Measurements from ENCODE around the gene ATRX. TPM values are rescaled to one million over a fixed set of nuclear protein-coding genes. Genes with fewer than 3 reads are reported as not detected.
A peak's percentile ranks its signal among the peaks of the same experiment; 100 is the strongest.

The ATRX gene
- total RNA-seq, 4 donors from 2014 or later: 28.7 to 96.5 (median 36.9) TPM

GRCh38 chrX:77795124-77795523 is 9.1 kb upstream of the ATRX start:
- H3K9me3 ChIP-seq: no peaks in the 10 kb centered on the region
- DNase-seq: no peak
- H3K4me1 ChIP-seq: no peaks in the 10 kb centered on the region
- no peaks in the 10 kb centered on the region for H3K27me3 ChIP-seq
- intact Hi-C loops (cut with DNase I): no loop called here
- H3K36me3 ChIP-seq: no peaks in the 10 kb centered on the region
- no peak overlapping the region for H3K4me3 ChIP-seq
- WGBS, 2 donors: 94 to 95% methylated on average over 1 of the region's 1 CpG
- TF ChIP-seq, protein P1, sequence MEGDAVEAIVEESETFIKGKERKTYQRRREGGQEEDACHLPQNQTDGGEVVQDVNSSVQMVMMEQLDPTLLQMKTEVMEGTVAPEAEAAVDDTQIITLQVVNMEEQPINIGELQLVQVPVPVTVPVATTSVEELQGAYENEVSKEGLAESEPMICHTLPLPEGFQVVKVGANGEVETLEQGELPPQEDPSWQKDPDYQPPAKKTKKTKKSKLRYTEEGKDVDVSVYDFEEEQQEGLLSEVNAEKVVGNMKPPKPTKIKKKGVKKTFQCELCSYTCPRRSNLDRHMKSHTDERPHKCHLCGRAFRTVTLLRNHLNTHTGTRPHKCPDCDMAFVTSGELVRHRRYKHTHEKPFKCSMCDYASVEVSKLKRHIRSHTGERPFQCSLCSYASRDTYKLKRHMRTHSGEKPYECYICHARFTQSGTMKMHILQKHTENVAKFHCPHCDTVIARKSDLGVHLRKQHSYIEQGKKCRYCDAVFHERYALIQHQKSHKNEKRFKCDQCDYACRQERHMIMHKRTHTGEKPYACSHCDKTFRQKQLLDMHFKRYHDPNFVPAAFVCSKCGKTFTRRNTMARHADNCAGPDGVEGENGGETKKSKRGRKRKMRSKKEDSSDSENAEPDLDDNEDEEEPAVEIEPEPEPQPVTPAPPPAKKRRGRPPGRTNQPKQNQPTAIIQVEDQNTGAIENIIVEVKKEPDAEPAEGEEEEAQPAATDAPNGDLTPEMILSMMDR (IDR thresholded peaks at IDR 0.05): no peak
- no peak overlapping the region for H3K27ac ChIP-seq

GRCh38 chrX:77793946-77794345 is 7.9 kb upstream of the ATRX start:
- H3K27me3 ChIP-seq: no peaks in the 10 kb centered on the region
- DNase-seq: no peak
- H3K27ac ChIP-seq: no peak overlapping the region
- 63 to 68% methylated on average over 6 of the region's 6 CpGs for WGBS, 2 donors
- no peaks in the 10 kb centered on the region for H3K4me1 ChIP-seq
- no peak for TF ChIP-seq POLR2A (IDR thresholded peaks at IDR 0.05)
- no peaks in the 10 kb centered on the region for H3K36me3 ChIP-seq
- no peaks in the 10 kb centered on the region for H3K9me3 ChIP-seq
- no peak overlapping the region for H3K4me3 ChIP-seq
- intact Hi-C loops (cut with DNase I): no loop called here

DNA sequence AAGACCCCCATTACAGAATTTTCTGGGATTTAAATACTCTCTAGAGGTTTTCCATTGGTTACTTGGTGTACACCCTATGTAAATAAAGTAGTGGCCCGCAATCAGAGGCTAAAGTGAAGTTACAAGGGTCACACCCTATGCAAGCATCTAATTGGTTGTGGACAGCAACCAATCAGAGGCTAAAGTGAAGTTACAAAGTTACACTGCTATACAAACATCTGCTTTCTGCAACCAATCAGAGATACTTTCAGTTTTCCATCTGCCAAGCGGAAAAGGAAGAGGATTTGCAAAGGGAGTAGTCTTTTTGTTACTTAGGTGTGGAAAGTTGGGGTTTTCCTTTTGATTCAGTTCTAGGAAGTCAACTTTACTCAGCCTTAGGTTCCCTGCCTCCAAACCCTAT is 2.0 kb upstream of the ATRX start:
- no peaks in the 10 kb centered on the region for H3K27me3 ChIP-seq
- H3K27ac ChIP-seq: peak overlapping the region in 2 of 4 donors; percentile 50 to 52
- no peaks in the 10 kb centered on the region for H3K9me3 ChIP-seq
- 15 to 62% methylated on average over 2 of the region's 2 CpGs for WGBS, 2 donors
- peaks cover 0 to 39% (median 5%) of the 10 kb centered on the region in 3 donors for H3K4me1 ChIP-seq
- no peaks in the 10 kb centered on the region for H3K36me3 ChIP-seq
- intact Hi-C loops (cut with DNase I): no loop called here
- peak overlapping the region in 3 of 4 donors; percentile 22 to 51 (median 34) for H3K4me3 ChIP-seq
- no peak for DNase-seq
- TF ChIP-seq, protein P1 (IDR thresholded peaks at IDR 0.05): no peak
- no peak for TF ChIP-seq POLR2A (IDR thresholded peaks at IDR 0.05)

GRCh38 chrX:77786365-77786680 is 307 bp upstream of the ATRX start:
- Histone ChIP-seq H3K4me1 (peaks cover 0 to 50% (median 8%) of the 10 kb centered on the region in 3 donors), H3K36me3 (no peaks in the 10 kb centered on the region), H3K9me3 (no peaks in the 10 kb centered on the region), H3K27ac (peak overlapping the region; percentile 90 to 97 (median 92)), H3K27me3 (no peaks in the 10 kb centered on the region), H3K4me3 (peak overlapping the region; percentile 57 to 80 (median 72))
- TF ChIP-seq POLR2A (IDR thresholded peaks at IDR 0.05): no peak
- TF ChIP-seq, protein P1 (IDR thresholded peaks at IDR 0.05): no peak
- no peak for DNase-seq
- WGBS, 2 donors: 10 to 28% methylated on average over 5 of the region's 5 CpGs
- intact Hi-C loops (cut with DNase I): no loop called here

DNA sequence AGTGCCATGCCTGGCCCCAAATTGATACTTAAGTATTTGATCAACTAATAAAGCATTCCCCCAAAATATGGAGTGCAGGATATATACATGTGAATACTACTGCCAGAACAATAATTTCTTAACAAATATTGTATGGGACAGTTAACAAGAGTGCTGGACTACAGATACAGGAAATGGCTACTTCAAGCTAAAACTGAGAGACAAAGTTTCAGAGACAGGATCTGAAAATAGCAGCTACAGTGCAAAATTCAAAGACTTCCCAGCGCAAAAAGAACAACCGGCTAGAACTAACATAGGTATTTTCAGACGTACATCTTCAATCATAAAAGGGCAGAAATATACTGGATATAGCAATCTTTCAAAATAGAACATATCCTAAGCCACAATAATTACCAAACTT is 6.3 kb downstream of the ATRX start:
- TF ChIP-seq, protein P1 (IDR thresholded peaks at IDR 0.05): no peak
- H3K9me3 ChIP-seq: no peaks in the 10 kb centered on the region
- H3K27me3 ChIP-seq: no peaks in the 10 kb centered on the region
- 56 to 66% methylated on average over 3 of the region's 3 CpGs for WGBS, 2 donors
- intact Hi-C loops (cut with DNase I): no loop called here
- DNase-seq: no peak
- H3K4me1 ChIP-seq: peaks cover 0 to 28% (median 8%) of the 10 kb centered on the region in 3 donors
- no peak overlapping the region for H3K4me3 ChIP-seq
- no peaks in the 10 kb centered on the region for H3K36me3 ChIP-seq
- H3K27ac ChIP-seq: no peak overlapping the region

DNA sequence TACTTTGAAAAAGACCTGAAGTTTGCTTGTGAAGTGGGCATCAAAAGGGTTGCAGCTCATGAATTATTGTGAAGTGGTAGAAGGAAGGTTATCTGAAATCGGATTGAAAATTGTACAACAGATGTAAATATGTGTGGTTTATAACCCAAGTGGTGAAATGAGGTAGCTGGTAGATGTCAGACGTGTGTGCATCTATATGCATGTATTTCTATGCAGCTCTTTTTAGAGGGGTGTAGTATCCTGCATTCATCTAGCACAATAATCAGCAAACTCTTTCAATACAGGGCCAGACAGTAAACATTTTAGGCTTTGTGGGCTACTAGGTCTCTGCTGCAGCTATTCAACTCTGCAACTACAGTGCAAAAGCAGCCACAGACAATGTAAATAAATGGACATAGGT is 9.4 kb downstream of the ATRX start:
- TF ChIP-seq, protein P1 (IDR thresholded peaks at IDR 0.05): no peak
- no peak for TF ChIP-seq POLR2A (IDR thresholded peaks at IDR 0.05)
- H3K27ac ChIP-seq: no peak overlapping the region
- H3K4me1 ChIP-seq: no peaks in the 10 kb centered on the region
- intact Hi-C loops (cut with DNase I): no loop called here
- H3K36me3 ChIP-seq: no peaks in the 10 kb centered on the region
- no peaks in the 10 kb centered on the region for H3K9me3 ChIP-seq
- WGBS, 2 donors: 25 to 44% methylated on average over 2 of the region's 2 CpGs
- no peak for DNase-seq
- no peaks in the 10 kb centered on the region for H3K27me3 ChIP-seq
- H3K4me3 ChIP-seq: no peak overlapping the region

All from esophagus squamous epithelium (tissue), 5 donors.